22Rv1 (cell line): Measurements from ENCODE around the gene KDM3B.

Source experiments
- ZFX ChIP-seq: fragments of 450-650 bp; IDR thresholded peaks from 2 replicates; pipeline ENCODE4 v1.6.1; 2017; ENCODE audit warnings: antibody characterized with exemption, borderline replicate concordance
- TF ChIP-seq, protein P1 (sequence below): fragments of 450-650 bp; IDR thresholded peaks from 2 replicates; pipeline ENCODE4 v1.5.1; 2017; ENCODE audit warnings: mild to moderate bottlenecking

DNA sequence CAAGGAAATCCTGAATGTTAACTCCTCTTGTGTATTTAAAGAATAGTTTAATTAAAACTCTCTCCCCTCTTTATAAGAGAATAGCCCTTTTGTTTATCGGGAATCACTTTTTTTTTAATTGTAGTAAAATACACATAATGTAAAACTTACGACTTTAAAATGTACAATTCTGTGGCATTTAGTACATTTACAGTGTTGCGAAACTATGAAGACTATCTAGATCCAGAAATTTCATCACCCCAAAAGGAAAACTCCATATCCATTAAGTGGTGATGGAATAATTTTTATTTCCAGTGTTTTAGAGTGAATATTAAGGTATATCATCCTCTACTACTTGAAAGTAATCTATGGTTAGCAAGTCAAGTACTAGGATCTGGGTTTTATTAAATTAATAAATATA lies 36.8 kb downstream of the KDM3B start:
- TF ChIP-seq, protein P1, sequence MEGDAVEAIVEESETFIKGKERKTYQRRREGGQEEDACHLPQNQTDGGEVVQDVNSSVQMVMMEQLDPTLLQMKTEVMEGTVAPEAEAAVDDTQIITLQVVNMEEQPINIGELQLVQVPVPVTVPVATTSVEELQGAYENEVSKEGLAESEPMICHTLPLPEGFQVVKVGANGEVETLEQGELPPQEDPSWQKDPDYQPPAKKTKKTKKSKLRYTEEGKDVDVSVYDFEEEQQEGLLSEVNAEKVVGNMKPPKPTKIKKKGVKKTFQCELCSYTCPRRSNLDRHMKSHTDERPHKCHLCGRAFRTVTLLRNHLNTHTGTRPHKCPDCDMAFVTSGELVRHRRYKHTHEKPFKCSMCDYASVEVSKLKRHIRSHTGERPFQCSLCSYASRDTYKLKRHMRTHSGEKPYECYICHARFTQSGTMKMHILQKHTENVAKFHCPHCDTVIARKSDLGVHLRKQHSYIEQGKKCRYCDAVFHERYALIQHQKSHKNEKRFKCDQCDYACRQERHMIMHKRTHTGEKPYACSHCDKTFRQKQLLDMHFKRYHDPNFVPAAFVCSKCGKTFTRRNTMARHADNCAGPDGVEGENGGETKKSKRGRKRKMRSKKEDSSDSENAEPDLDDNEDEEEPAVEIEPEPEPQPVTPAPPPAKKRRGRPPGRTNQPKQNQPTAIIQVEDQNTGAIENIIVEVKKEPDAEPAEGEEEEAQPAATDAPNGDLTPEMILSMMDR: no peak
- no peak for TF ChIP-seq ZFX
